ENCODE data around the gene MAN1C1.
"Not testable (repeated sequence)": the region's sequence is repeated elsewhere in the genome, so short reads cannot be mapped to it uniquely, and the experiment has no call there.

The MAN1C1 gene

GRCh38 chr1:25658791-25659431 lies 42.3 kb downstream of the MAN1C1 start:
- no peak for DNase-seq

- DNase-seq: no peak
Observed at GRCh38 chr1:25661043-25661815, 44.6 kb downstream of the MAN1C1 start.

GRCh38 chr1:25662061-25662460 lies 45.5 kb downstream of the MAN1C1 start:
- DNase-seq: no peak

GRCh38 chr1:25662959-25663358 lies 46.4 kb downstream of the MAN1C1 start:
- DNase-seq: not testable (repeated sequence)

GRCh38 chr1:25664357-25665199 lies 48.0 kb downstream of the MAN1C1 start:
- DNase-seq: no peak

- DNase-seq: no peak
Observed at GRCh38 chr1:25666460-25666859, 49.9 kb downstream of the MAN1C1 start.

- DNase-seq: no peak
Observed at GRCh38 chr1:25668931-25669573, 52.5 kb downstream of the MAN1C1 start.

GRCh38 chr1:25669781-25670567 lies 53.4 kb downstream of the MAN1C1 start:
- no peak for DNase-seq

- no peak for DNase-seq
Observed at GRCh38 chr1:25671929-25672328, 55.3 kb downstream of the MAN1C1 start.

- no peak for DNase-seq
Observed at GRCh38 chr1:25672763-25673409, 56.3 kb downstream of the MAN1C1 start.

GRCh38 chr1:25673456-25673855 lies 56.9 kb downstream of the MAN1C1 start:
- DNase-seq: no peak

- DNase-seq: no peak
Observed at GRCh38 chr1:25673962-25674806, 57.6 kb downstream of the MAN1C1 start.

- DNase-seq: no peak
Observed at GRCh38 chr1:25674807-25675084, 58.2 kb downstream of the MAN1C1 start.

GRCh38 chr1:25675729-25676476 lies 59.3 kb downstream of the MAN1C1 start:
- DNase-seq: no peak

GRCh38 chr1:25676488-25676887 lies 59.9 kb downstream of the MAN1C1 start:
- DNase-seq: peak; percentile 73

GRCh38 chr1:25677193-25677773 lies 60.7 kb downstream of the MAN1C1 start:
- no peak for DNase-seq

GRCh38 chr1:25679171-25679570 lies 62.6 kb downstream of the MAN1C1 start:
- DNase-seq: no peak

GRCh38 chr1:25680701-25681100 lies 64.1 kb downstream of the MAN1C1 start:
- no peak for DNase-seq

- no peak for DNase-seq
Observed at GRCh38 chr1:25682059-25682601, 65.5 kb downstream of the MAN1C1 start.

- DNase-seq: no peak
Observed at GRCh38 chr1:25683177-25683576, 66.6 kb downstream of the MAN1C1 start.
